Measurements from ENCODE around the gene LOXHD1. TPM values are rescaled to one million over a fixed set of nuclear protein-coding genes. Genes with fewer than 3 reads are reported as not detected.

LOXHD1 gene
- total and polyA plus RNA-seq, 10 of the 15 experiments (the other 5 are each of a cell fraction or from before 2014, with no cell fraction given) = not detected

GRCh38 chr18:46519870-46520269 lies 137.2 kb downstream of the LOXHD1 start (continued):
- TF ChIP-seq, protein P1, sequence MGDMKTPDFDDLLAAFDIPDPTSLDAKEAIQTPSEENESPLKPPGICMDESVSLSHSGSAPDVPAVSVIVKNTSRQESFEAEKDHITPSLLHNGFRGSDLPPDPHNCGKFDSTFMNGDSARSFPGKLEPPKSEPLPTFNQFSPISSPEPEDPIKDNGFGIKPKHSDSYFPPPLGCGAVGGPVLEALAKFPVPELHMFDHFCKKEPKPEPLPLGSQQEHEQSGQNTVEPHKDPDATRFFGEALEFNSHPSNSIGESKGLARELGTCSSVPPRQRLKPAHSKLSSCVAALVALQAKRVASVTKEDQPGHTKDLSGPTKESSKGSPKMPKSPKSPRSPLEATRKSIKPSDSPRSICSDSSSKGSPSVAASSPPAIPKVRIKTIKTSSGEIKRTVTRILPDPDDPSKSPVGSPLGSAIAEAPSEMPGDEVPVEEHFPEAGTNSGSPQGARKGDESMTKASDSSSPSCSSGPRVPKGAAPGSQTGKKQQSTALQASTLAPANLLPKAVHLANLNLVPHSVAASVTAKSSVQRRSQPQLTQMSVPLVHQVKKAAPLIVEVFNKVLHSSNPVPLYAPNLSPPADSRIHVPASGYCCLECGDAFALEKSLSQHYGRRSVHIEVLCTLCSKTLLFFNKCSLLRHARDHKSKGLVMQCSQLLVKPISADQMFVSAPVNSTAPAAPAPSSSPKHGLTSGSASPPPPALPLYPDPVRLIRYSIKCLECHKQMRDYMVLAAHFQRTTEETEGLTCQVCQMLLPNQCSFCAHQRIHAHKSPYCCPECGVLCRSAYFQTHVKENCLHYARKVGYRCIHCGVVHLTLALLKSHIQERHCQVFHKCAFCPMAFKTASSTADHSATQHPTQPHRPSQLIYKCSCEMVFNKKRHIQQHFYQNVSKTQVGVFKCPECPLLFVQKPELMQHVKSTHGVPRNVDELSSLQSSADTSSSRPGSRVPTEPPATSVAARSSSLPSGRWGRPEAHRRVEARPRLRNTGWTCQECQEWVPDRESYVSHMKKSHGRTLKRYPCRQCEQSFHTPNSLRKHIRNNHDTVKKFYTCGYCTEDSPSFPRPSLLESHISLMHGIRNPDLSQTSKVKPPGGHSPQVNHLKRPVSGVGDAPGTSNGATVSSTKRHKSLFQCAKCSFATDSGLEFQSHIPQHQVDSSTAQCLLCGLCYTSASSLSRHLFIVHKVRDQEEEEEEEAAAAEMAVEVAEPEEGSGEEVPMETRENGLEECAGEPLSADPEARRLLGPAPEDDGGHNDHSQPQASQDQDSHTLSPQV (IDR thresholded peaks at IDR 0.05) = no peak
- TF ChIP-seq HDGF (IDR thresholded peaks at IDR 0.05) (no peak), GABPA (IDR thresholded peaks at IDR 0.05; ENCODE audit: low read depth) (no peak)

DNA sequence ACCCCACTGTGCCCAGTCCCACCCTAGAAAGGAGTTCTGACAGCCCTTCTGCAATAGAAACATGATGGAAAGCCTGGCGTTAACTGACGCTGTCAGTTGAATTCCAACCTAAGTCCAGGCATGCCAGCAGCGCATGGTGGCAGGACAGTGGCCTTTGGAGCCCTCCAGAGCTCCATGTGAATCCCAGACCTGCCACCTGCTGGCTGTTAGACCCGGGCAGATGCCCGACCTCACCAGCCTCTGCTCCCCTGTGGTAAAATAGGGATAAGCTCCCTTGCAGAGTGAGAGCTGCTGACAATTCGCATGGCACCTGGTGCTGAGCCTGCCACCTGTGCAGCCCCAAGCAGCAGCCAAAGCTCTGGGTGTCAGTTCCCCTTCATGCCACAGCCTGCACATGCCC lies 138.6 kb downstream of the LOXHD1 start:
- ChIA-PET POLR2A (no interaction called here), CTCF (no interaction called here), RAD21 (ENCODE audit: unreplicated experiment) (no interaction called here), SMC1A (ENCODE audit: uncharacterized antibody, unreplicated experiment) (no interaction called here)
- Histone ChIP-seq H3K9me3 (replicated peaks; ENCODE audit: control insufficient read depth, insufficient read depth, low read length) (no peaks in the 10 kb centered on the region), H3K4me2 (ENCODE audit: control insufficient read depth, insufficient read depth) (no peak overlapping the region), H3K4me3 (no peak overlapping the region), H3K79me2 (ENCODE audit: control insufficient read depth, insufficient read depth, low read length) (no peaks in the 10 kb centered on the region), H3K36me3 (ENCODE audit: control insufficient read depth in 2 of 2, insufficient read depth in 2 of 2, low read length in 1 of 2) (no peaks in the 10 kb centered on the region), H3K27me3 (replicated peaks in 1 of 2; ENCODE audit: control insufficient read depth in 2 of 2, insufficient read depth in 2 of 2, low read length in 1 of 2) (peaks cover 0 to 3% of the 10 kb centered on the region in 2 experiments; a peak in 3 of 4 replicates), H3K27ac (ENCODE audit: control insufficient read depth, insufficient read depth) (no peak overlapping the region), H4K20me1 (ENCODE audit: control insufficient read depth, insufficient read depth) (no peaks in the 10 kb centered on the region), H2AFZ (ENCODE audit: control insufficient read depth, low read depth, low read length) (no peak overlapping the region), H3K4me1 (ENCODE audit: control insufficient read depth, insufficient read depth, low read length) (no peaks in the 10 kb centered on the region), H3K9ac (ENCODE audit: control insufficient read depth, insufficient read depth, low read length) (no peak overlapping the region)
- BruUV-seq (replicated peaks) = no TSS peak
- in situ Hi-C loops (cut with MboI) = no loop called here
- ATAC-seq (no peak), FAIRE-seq (no peak), DNase-seq (ENCODE audit: low read depth, low spot score) (no peak)
- no peak for TF ChIP-seq SREBF1 (IDR thresholded peaks at IDR 0.05; ENCODE audit: low read length)
- no peak for TF ChIP-seq EP300 (IDR thresholded peaks at IDR 0.05; ENCODE audit: borderline replicate concordance in 1 of 2, control insufficient read depth in 1 of 2, low read depth in 2 of 2, low read length in 2 of 2)
- 0 out of 6 replicates have a peak, but pooled peaks of 1 of the 3 experiments have one; percentile 8 for TF ChIP-seq CTCF (IDR thresholded peaks at IDR 0.05 in 2 of 3, conservative IDR thresholded peaks at IDR 0.05 in 1 of 3; ENCODE audit: control insufficient read depth in 2 of 3, extremely low read depth in 1 of 3, insufficient read depth in 1 of 3, low read depth in 3 of 3, low read length in 3 of 3)
- no peak for TF ChIP-seq ZNF384 (IDR thresholded peaks at IDR 0.05; ENCODE audit: borderline replicate concordance, low read depth, low read length)
- TF ChIP-seq TARDBP (IDR thresholded peaks at IDR 0.05; ENCODE audit: borderline replicate concordance) = no peak
- intact Hi-C loops (cut with micrococcal nuclease; ENCODE audit: unreplicated experiment) = loop anchor here (5.0 kb wide), 1 partner anchor 51 kb away; no protein-coding TSS in a partner anchor
- 19% methylated on average over 6 of the region's 6 CpGs for WGBS (ENCODE audit: insufficient coverage, insufficient replicate concordance, low lambda C conversion rate, missing lambda C conversion rate)

All from GM12878 (cell line).